ENCODE results near the gene GJB6. TPM values are rescaled to one million over a fixed set of nuclear protein-coding genes. Genes with fewer than 3 reads are reported as not detected.

GJB6 gene
- total and polyA plus RNA-seq, 12 donors: 0.06 to 0.61 TPM; not detected in 10

DNA sequence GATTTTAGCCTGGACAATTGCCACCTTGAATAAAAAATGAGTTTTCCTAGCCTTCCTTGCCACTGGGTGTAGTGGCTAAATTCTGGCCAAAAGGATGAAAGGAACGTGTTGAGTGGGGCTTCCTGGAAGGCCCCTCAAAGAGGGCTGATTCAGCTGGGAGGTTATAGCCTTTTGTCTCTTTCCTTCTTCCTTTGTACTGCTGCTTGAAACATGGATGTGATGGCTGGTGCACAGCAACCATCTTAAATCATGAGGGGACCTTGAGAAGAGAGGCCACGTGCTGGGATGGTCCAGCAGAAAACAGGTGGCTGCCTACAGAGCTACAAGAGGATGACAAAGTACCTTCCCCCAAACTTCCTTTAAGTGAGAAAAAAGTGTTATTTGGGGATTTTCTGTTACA is 40.0 kb upstream of the GJB6 start:
- no peaks in the 10 kb centered on the region for H3K36me3 ChIP-seq
- intact Hi-C loops (cut with DNase I): no loop called here
- no peak overlapping the region for H3K27ac ChIP-seq
- DNase-seq (no peak), ATAC-seq (no peak)
- no peaks in the 10 kb centered on the region for H3K9me3 ChIP-seq
- peaks cover 0 to 20% (median 4%) of the 10 kb centered on the region in 7 donors for H3K27me3 ChIP-seq
- H3K4me3 ChIP-seq: no peak overlapping the region
- no peak for TF ChIP-seq CTCF (IDR thresholded peaks at IDR 0.05)
- WGBS, 2 donors: 84 to 86% methylated on average over 2 of the region's 2 CpGs
- no peaks in the 10 kb centered on the region for H3K4me1 ChIP-seq

DNA sequence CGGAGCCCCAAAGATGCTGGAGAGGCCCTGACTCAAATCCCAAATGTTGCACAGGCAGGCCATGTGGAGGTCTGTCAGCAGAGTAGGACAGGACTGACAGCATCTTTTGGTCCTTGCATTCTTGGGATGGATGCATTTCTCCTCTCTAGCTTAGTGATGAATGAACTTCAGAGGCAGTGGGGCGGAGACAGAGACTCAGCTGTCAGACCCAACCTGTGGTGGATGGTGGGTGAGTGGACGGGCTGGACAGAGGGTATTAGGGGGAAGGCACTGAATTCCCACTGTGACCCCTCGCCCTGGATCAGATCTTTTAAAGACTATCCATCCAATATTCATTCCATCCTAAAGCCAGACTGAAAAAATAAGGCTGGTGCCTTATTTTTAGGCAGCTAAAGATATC is 39.3 kb upstream of the GJB6 start:
- H3K27me3 ChIP-seq: peaks cover 0 to 24% (median 4%) of the 10 kb centered on the region in 7 donors
- no peak for TF ChIP-seq CTCF (IDR thresholded peaks at IDR 0.05)
- no peaks in the 10 kb centered on the region for H3K36me3 ChIP-seq
- intact Hi-C loops (cut with DNase I): no loop called here
- no peak overlapping the region for H3K4me3 ChIP-seq
- H3K4me1 ChIP-seq: no peaks in the 10 kb centered on the region
- ATAC-seq: no peak
- no peaks in the 10 kb centered on the region for H3K9me3 ChIP-seq
- no peak for DNase-seq
- WGBS, 2 donors: 69 to 73% methylated on average over 4 of the region's 4 CpGs
- no peak overlapping the region for H3K27ac ChIP-seq

GRCh38 chr13:20270163-20270865 is 38.2 kb upstream of the GJB6 start:
- Histone ChIP-seq H3K4me1 (no peaks in the 10 kb centered on the region), H3K9me3 (no peaks in the 10 kb centered on the region), H3K36me3 (no peaks in the 10 kb centered on the region), H3K27me3 (peaks cover 0 to 24% (median 4%) of the 10 kb centered on the region in 7 donors), H3K4me3 (no peak overlapping the region), H3K27ac (no peak overlapping the region)
- WGBS, 2 donors: 42 to 45% methylated on average over 9 of the region's 9 CpGs
- TF ChIP-seq CTCF (IDR thresholded peaks at IDR 0.05): no peak
- no peak for ATAC-seq
- intact Hi-C loops (cut with DNase I): no loop called here
- DNase-seq: no peak

DNA sequence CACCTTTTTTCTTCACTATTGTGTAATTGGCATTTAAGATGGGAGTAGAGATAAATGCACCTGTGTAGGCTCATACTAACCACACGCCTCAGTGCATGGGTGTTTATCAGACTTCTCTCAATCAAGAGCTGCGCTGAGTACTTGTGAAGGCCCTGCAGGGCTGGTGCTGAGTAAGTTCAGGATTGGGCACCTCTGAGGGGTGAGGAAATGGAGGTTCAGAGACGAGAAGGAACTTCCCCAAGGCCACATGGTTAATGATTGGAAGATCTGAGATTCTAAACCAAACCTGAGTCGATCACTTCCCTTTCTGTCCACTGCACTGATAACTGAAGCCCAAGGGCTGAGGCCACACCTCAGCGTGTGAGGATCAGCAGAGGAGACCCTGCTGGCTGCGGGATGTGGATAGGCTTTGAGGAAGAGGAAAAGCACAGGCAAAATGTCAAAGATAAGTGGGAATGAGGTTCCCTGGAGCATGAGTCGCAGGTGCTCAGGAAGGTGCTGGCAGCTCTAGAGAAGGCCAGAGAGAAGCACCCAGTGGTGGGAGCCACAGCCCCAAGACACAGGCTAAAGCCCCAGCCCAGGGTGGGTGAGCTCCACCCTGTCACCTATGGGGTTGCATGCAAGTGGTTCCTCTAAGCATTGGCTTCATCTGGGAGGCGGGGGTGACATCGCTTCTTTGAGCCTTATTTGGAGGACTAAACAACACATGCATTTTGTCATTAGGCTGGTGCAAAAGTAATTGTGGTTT is 32.3 kb upstream of the GJB6 start:
- H3K27ac ChIP-seq: no peak overlapping the region
- H3K36me3 ChIP-seq: no peaks in the 10 kb centered on the region
- DNase-seq: no peak
- no peaks in the 10 kb centered on the region for H3K4me1 ChIP-seq
- H3K9me3 ChIP-seq: no peaks in the 10 kb centered on the region
- H3K4me3 ChIP-seq: no peak overlapping the region
- H3K27me3 ChIP-seq: peaks cover 0 to 6% (median 0%) of the 10 kb centered on the region in 7 donors
- no peak for ATAC-seq
- 78 to 82% methylated on average over 9 of the region's 9 CpGs for WGBS, 2 donors
- intact Hi-C loops (cut with DNase I): no loop called here
- no peak for TF ChIP-seq CTCF (IDR thresholded peaks at IDR 0.05)

Data from heart right ventricle (tissue), 16 donors.